Sciatic nerve (tissue), 1 donor: Measurements from ENCODE around the gene TFF1. TPM values are rescaled to one million over a fixed set of nuclear protein-coding genes. Genes with fewer than 3 reads are reported as not detected.

Source experiments
- total RNA-seq: library from RNA; stranded (reverse); fragmentation: NEBNext Ultra II Directional; extraction: Animal tissue kit (Norgen Biotek cat#: 25700); gene quantifications from one replicate; pipeline ENCODE4 v1.2.1, GENCODE V29; 2021
- donor health status: DM: no; HTN: no; CAD: no.

TFF1 gene
- total RNA-seq, 1 donor from 2014 or later, result not detected

Other genes with a start within 250 kb of the TFF1 start
- 44.2 TPM for gene ABCG1, start 147.4 kb downstream of the TFF1 start, total RNA-seq
- 6.1 TPM for gene TFF3, start 51.1 kb downstream of the TFF1 start, total RNA-seq
- not detected for gene TFF2, start 15.5 kb downstream of the TFF1 start, total RNA-seq
- not detected for gene TMPRSS3, start 29.5 kb upstream of the TFF1 start, total RNA-seq
- 0.71 TPM for gene UBASH3A, start 37.4 kb upstream of the TFF1 start, total RNA-seq
- gene RSPH1, start 129.7 kb upstream of the TFF1 start, total RNA-seq, result 0.58 TPM
- gene SLC37A1, start 147.3 kb upstream of the TFF1 start, total RNA-seq, result 7.4 TPM